CD4-positive, CD25-positive, alpha-beta regulatory T cell (primary cell): Measurements from ENCODE around the gene SPPL3. TPM values are rescaled to one million over a fixed set of nuclear protein-coding genes. Genes with fewer than 3 reads are reported as not detected.

Experiments used
- ATAC-seq, 2 donors: fragments of 150-1000 bp; cut with Tn5 transposase; one replicate each; pipeline ENCODE4 v1.10.0; 2021; ENCODE audit warnings: low read depth in 2 of 2, moderate number of reproducible peaks in 2 of 2, moderate library complexity in 1 of 2
- DNase-seq, 3 donors: peaks; one replicate each; pipeline versions ENCODE4 v3.0.0 to v3.0.0-alpha.2; 2012 to 2022; ENCODE audit warnings: mixed read lengths in 1 of 3
- H3K27ac ChIP-seq: one replicate; pipeline ENCODE4 v1.7.0; 2013; ENCODE audit warnings: mild to moderate bottlenecking, low read length; ENCODE audit not compliant: insufficient read depth, poor library complexity, severe bottlenecking
- H3K27me3 ChIP-seq: one replicate; pipeline ENCODE4 v1.7.0; 2013; ENCODE audit warnings: low read length; ENCODE audit not compliant: control insufficient read depth, insufficient read depth
- H3K36me3 ChIP-seq: one replicate; pipeline ENCODE4 v1.7.0; 2013; ENCODE audit warnings: mild to moderate bottlenecking, low read length, moderate library complexity; ENCODE audit not compliant: control insufficient read depth, insufficient read depth
- H3K4me1 ChIP-seq: 2 replicates; pipeline ENCODE4 v1.7.0; 2013; ENCODE audit warnings: mild to moderate bottlenecking, low read length; ENCODE audit not compliant: insufficient read depth, control insufficient read depth, poor library complexity, severe bottlenecking
- H3K4me3 ChIP-seq: one replicate; pipeline ENCODE4 v1.7.0; 2013; ENCODE audit warnings: low read depth, mild to moderate bottlenecking, low read length, moderate library complexity
- H3K9me3 ChIP-seq, 2 experiments: 1 replicate in 1 of 2; 2 replicates in 1 of 2; pipeline ENCODE4 v1.7.0; 2013; ENCODE audit warnings: low read length in 2 of 2, mild to moderate bottlenecking in 1 of 2, moderate library complexity in 1 of 2; ENCODE audit not compliant: control insufficient read depth in 2 of 2
- H3K27ac Mint-ChIP-seq, 3 donors: one replicate each; pipeline ENCODE4 v1.8.0; 2020 to 2022; ENCODE audit warnings: mild to moderate bottlenecking in 3 of 3, mixed read lengths in 3 of 3, moderate library complexity in 2 of 3
- H3K27me3 Mint-ChIP-seq: one replicate; pipeline ENCODE4 v1.8.0; 2022; ENCODE audit warnings: mild to moderate bottlenecking, mixed read lengths
- H3K36me3 Mint-ChIP-seq: one replicate; pipeline ENCODE4 v1.8.0; 2020; ENCODE audit warnings: mixed read lengths
- H3K4me1 Mint-ChIP-seq, 4 donors: one replicate each; pipeline ENCODE4 v1.8.0; 2020 to 2022; ENCODE audit warnings: mixed read lengths in 4 of 4, mild to moderate bottlenecking in 1 of 4
- H3K4me3 Mint-ChIP-seq, 4 donors: one replicate each; pipeline ENCODE4 v1.8.0; 2020 to 2022; ENCODE audit warnings: mild to moderate bottlenecking in 4 of 4, mixed read lengths in 4 of 4, moderate library complexity in 3 of 4
- H3K9me3 Mint-ChIP-seq, 7 donors: one replicate each; pipeline ENCODE4 v1.8.0; 2020 to 2022; ENCODE audit warnings: mixed read lengths in 7 of 7, mild to moderate bottlenecking in 3 of 7, moderate library complexity in 2 of 7
- polyA plus RNA-seq, 4 donors: library from polyadenylated mRNA; unstranded; fragments of 300-500 nt; fragmentation: Illumina TruSeq; gene quantifications; one replicate each; pipeline ENCODE4 v1.2.3, GENCODE V29; 2021
- total RNA-seq: library from RNA; stranded (reverse); gene quantifications from one replicate; pipeline ENCODE4 v1.2.3, GENCODE V29; 2022

SPPL3 gene
- total and polyA plus RNA-seq, 5 donors from 2014 or later = 15.5 to 46.7 (median 24.0) TPM

DNA sequence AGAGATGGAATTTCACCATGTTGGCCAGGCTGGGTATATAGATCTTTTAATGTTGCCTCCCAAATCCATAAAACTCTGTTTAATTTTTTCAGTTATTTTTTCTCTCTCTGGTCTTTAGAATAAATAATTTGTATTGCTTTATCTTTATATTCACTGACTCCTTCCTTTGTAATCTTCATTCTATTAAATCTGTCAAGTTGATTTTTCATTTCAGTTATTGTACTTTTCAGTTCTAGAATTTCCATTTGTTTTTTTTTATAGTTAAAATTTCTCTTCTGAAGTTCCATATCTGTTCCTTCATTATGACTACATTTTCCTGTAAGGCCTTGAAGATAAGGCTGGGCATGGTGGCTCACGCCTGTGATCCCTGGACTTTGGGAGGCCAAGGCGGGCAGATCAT lies 13.6 kb upstream of the SPPL3 start:
- ATAC-seq (no peak), DNase-seq (no peak)
- Histone ChIP-seq H3K27ac (no peak overlapping the region), H3K4me1 (no peaks in the 10 kb centered on the region), H3K4me3 (no peak overlapping the region), H3K36me3 (no peaks in the 10 kb centered on the region), H3K27me3 (no peaks in the 10 kb centered on the region), H3K9me3 (peaks cover 9 to 19% of the 10 kb centered on the region in 2 experiments)
- no peak overlapping the region for H3K4me3 Mint-ChIP-seq
- peaks cover 0 to 19% (median 3%) of the 10 kb centered on the region in 7 donors for H3K9me3 Mint-ChIP-seq
- H3K27me3 Mint-ChIP-seq = peaks cover 20% of the 10 kb centered on the region
- no peaks in the 10 kb centered on the region for H3K36me3 Mint-ChIP-seq
- H3K27ac Mint-ChIP-seq = no peak overlapping the region
- no peaks in the 10 kb centered on the region for H3K4me1 Mint-ChIP-seq

DNA sequence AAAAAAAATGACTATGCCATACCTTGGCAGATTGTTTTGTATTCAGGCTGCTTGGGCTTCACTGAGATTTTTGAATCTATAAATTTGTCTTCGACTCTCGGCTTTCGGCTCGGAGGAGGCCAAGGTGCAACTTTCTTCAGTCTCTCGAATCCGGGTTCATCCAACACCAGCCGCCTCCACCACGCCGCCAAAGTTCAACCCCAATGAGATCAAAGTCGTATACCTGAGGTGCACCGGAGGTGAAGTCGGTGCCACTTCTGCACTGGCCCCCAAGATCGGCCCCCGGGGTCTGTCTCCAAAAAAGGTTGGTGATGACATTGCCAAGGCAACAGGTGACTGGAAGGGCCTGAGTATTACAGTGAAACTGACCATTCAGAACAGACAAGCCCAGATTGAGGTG lies 12.4 kb upstream of the SPPL3 start:
- DNase-seq (no peak), ATAC-seq (no peak)
- Mint-ChIP-seq H3K4me3 (no peak overlapping the region), H3K36me3 (no peaks in the 10 kb centered on the region), H3K27ac (no peak overlapping the region), H3K9me3 (peaks cover 0 to 19% (median 3%) of the 10 kb centered on the region in 7 donors), H3K4me1 (no peaks in the 10 kb centered on the region), H3K27me3 (peaks cover 20% of the 10 kb centered on the region)
- Histone ChIP-seq H3K4me3 (no peak overlapping the region), H3K36me3 (no peaks in the 10 kb centered on the region), H3K9me3 (peaks cover 9 to 19% of the 10 kb centered on the region in 2 experiments), H3K27me3 (no peaks in the 10 kb centered on the region), H3K4me1 (no peaks in the 10 kb centered on the region), H3K27ac (no peak overlapping the region)

DNA sequence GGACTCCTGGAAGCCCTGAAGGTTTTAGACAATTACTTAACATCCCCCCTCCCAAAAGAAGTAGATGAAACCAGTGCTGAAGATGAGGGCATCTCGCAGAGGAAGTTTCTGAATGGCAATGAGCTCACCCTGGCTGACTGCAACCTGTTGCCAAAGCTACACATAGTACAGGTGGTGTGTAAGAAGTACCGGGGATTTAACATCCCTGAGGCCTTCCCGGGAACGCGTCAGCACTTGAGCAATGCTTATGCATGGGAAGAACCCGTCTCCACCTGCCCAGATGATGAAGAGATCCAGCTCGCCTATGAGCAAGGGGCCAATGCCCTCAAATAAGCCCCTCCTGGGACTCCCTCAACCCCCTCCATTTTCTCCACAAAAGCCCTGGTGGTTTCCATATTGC lies 10.6 kb upstream of the SPPL3 start:
- H3K9me3 ChIP-seq = peaks cover 9 to 19% of the 10 kb centered on the region in 2 experiments
- H3K4me3 Mint-ChIP-seq = peak overlapping the region in 1 of 4 donors; percentile 10
- H3K36me3 Mint-ChIP-seq = no peaks in the 10 kb centered on the region
- H3K27ac ChIP-seq = no peak overlapping the region
- no peaks in the 10 kb centered on the region for H3K27me3 ChIP-seq
- peaks cover 27% of the 10 kb centered on the region for H3K27me3 Mint-ChIP-seq
- DNase-seq (no peak), ATAC-seq (no peak)
- H3K4me1 ChIP-seq = no peaks in the 10 kb centered on the region
- no peaks in the 10 kb centered on the region for H3K36me3 ChIP-seq
- no peak overlapping the region for H3K4me3 ChIP-seq
- H3K27ac Mint-ChIP-seq = no peak overlapping the region
- H3K4me1 Mint-ChIP-seq = no peaks in the 10 kb centered on the region
- peaks cover 0 to 19% (median 3%) of the 10 kb centered on the region in 7 donors for H3K9me3 Mint-ChIP-seq

DNA sequence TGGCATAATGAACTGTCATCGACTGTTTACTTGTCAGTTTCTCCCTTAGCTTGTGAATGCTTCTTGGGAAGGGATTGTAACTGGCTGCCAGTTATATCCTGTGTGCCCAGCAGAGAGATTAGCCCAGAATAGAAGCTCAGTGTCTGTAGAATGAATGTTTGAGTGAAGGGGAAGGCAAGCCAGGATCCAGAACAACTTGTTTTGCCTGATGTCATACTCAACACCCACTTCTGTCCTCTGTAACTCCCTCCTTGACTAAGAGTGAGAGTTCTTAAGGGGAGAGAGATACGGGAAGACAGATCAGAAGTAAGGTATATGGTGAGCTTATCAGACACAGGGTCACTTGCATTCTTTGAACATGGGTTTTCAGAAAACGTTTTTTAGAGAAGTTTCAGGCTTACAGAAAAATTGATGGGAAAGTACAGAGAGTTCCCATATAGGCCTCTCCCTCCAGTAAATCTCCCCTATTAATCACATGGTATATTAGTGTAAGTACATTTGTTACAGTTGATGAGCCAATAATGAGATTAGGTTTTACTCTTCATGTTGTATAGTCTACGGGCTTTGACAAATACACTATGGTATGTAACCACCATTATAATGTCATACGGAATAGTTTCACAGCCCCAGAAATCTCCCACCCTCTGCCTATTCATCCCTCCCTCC lies 5.6 kb upstream of the SPPL3 start:
- Histone ChIP-seq H3K9me3 (no peaks in the 10 kb centered on the region), H3K36me3 (no peaks in the 10 kb centered on the region), H3K27me3 (no peaks in the 10 kb centered on the region), H3K4me1 (no peaks in the 10 kb centered on the region), H3K4me3 (no peak overlapping the region), H3K27ac (no peak overlapping the region)
- no peaks in the 10 kb centered on the region for H3K36me3 Mint-ChIP-seq
- no peak for DNase-seq
- H3K4me1 Mint-ChIP-seq = peaks cover 0 to 4% (median under 1%) of the 10 kb centered on the region in 4 donors
- H3K27ac Mint-ChIP-seq = no peak overlapping the region
- H3K4me3 Mint-ChIP-seq = peak overlapping the region in 2 of 4 donors; percentile 58
- no peaks in the 10 kb centered on the region for H3K9me3 Mint-ChIP-seq
- peaks cover 11% of the 10 kb centered on the region for H3K27me3 Mint-ChIP-seq
- no peak for ATAC-seq

DNA sequence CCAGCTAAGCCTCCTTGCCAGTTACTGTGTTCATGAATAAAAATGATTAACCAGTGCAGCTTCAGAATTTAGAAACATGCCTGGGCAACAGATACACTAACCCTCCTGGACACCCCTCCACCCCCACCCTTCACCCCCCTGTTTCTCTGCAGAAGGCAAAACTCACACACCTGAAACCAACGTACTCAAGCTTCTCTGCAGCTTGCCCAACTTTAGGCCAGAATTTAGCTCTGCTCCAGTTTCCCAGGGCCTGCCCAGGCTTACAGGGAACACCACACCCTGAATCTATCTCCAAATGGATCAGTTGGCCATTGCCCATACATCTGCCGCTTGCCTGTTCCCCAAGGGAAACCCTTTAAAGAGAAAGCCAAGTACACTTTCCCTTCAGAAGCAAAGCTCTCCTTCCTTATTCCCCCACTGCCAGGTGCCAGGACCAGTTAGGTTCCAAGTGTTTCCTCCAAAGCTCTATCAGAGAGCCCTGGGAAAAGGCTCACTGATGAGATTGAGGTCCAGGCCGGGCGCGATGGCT lies 1.8 kb upstream of the SPPL3 start:
- Mint-ChIP-seq H3K27ac (peak overlapping the region; percentile 36 to 89 (median 68)), H3K4me3 (peak overlapping the region; percentile 64 to 96 (median 72)), H3K9me3 (no peaks in the 10 kb centered on the region), H3K4me1 (peaks cover 19 to 26% (median 22%) of the 10 kb centered on the region in 4 donors), H3K27me3 (peaks cover 7% of the 10 kb centered on the region), H3K36me3 (peaks cover 6% of the 10 kb centered on the region)
- Histone ChIP-seq H3K4me3 (no peak overlapping the region), H3K27ac (no peak overlapping the region), H3K9me3 (no peaks in the 10 kb centered on the region), H3K4me1 (peaks cover 23% of the 10 kb centered on the region), H3K27me3 (no peaks in the 10 kb centered on the region), H3K36me3 (no peaks in the 10 kb centered on the region)
- ATAC-seq = no peak
- DNase-seq = no peak

DNA sequence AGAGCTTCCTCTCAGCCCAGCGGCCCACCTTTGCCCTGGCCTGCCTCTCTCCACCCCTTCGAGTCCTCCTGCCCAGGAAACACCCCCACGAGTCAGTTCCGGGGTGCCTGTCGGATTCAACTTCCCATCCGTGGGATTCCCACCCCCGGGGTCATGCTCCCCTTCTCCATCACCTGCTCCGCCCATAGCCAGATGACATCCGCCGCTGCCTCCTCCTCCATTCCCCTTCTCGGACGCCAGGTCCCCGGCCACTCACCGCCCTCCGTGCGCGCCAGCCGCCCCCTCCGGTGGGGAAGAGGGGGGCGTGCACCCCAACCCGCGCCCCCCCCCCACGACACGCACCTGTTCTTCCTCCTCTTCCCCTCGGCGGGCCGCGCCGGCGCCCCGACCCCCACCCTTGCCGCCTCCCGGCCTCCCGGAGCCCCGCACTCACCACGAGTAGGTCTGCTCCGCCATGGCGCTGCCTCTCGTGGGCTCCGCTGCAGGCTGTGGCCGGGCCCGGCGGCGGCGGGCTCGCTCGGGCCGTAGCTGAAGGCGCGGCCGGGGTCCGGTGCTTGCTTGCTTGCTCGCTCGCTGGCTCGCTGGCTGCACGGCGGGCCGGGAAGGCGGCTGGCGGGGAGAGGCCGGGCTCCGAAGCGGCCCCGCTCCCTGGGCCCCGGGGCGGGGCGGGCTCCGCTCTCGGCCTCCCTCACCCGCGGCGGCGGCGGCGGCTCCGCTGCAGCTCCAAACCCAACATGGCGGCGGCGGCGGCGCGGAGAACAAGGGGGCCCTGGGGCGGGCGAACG lies 554 bp downstream of the SPPL3 start:
- no peaks in the 10 kb centered on the region for H3K27me3 Mint-ChIP-seq
- H3K27ac Mint-ChIP-seq = peak overlapping the region; percentile 91 to 99 (median 97)
- H3K9me3 Mint-ChIP-seq = no peaks in the 10 kb centered on the region
- Histone ChIP-seq H3K27me3 (no peaks in the 10 kb centered on the region), H3K27ac (peak overlapping the region; percentile 84), H3K36me3 (no peaks in the 10 kb centered on the region), H3K4me3 (peak overlapping the region; percentile 82), H3K4me1 (peaks cover 23% of the 10 kb centered on the region), H3K9me3 (no peaks in the 10 kb centered on the region)
- peak overlapping the region; percentile 97 to 100 (median 100) for H3K4me3 Mint-ChIP-seq
- peak; percentile 54 to 78 (median 72) for DNase-seq
- peak; percentile 58 to 62 for ATAC-seq
- peaks cover 10% of the 10 kb centered on the region for H3K36me3 Mint-ChIP-seq
- H3K4me1 Mint-ChIP-seq = peaks cover 24 to 42% (median 33%) of the 10 kb centered on the region in 4 donors

DNA sequence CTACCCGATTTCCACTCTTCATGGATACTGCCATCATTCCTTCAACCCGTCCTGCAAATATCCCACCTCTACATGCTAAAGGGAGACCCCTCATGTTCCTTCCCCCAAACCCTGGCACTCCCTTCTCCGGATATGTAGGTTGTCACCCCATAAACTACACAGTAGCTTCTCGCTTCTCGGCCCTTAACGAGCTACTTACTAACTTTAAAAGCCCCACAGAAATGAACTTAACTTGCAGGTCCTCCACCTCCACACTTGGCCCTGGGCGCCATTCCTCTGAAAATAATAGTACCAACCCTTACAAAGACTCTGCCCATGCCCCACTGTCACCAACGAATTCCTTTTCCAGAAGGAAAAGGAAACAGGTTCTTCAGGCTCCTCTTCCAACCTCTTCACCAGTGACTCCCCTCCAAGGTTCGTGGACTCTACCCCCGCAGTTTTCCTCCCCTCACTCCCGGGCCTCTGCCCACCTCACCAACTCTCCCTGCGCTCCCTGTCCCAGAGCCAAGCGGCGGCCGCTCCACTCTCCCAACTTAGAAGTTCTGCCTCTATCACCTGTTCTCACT lies 1.2 kb downstream of the SPPL3 start:
- peak overlapping the region; percentile 97 to 100 (median 100) for H3K4me3 Mint-ChIP-seq
- peak overlapping the region; percentile 91 to 99 (median 97) for H3K27ac Mint-ChIP-seq
- ATAC-seq (no peak), DNase-seq (peak in 1 of 3 donors; percentile 26)
- H3K27me3 Mint-ChIP-seq = no peaks in the 10 kb centered on the region
- peaks cover 10% of the 10 kb centered on the region for H3K36me3 Mint-ChIP-seq
- no peaks in the 10 kb centered on the region for H3K27me3 ChIP-seq
- no peaks in the 10 kb centered on the region for H3K9me3 Mint-ChIP-seq
- no peaks in the 10 kb centered on the region for H3K36me3 ChIP-seq
- H3K27ac ChIP-seq = peak overlapping the region; percentile 84
- peak overlapping the region; percentile 82 for H3K4me3 ChIP-seq
- no peaks in the 10 kb centered on the region for H3K9me3 ChIP-seq
- peaks cover 24 to 47% (median 35%) of the 10 kb centered on the region in 4 donors for H3K4me1 Mint-ChIP-seq
- peaks cover 23% of the 10 kb centered on the region for H3K4me1 ChIP-seq
